Skin of body (tissue), 2 donors: ENCODE data around the gene ELL3. TPM values are rescaled to one million over a fixed set of nuclear protein-coding genes. Genes with fewer than 3 reads are reported as not detected.
A peak's percentile ranks its signal among the peaks of the same experiment; 100 is the strongest.
"Not testable (repeated sequence)": the region's sequence is repeated elsewhere in the genome, so short reads cannot be mapped to it uniquely, and the experiment has no call there.

Experiments used
- DNase-seq: peaks from one replicate; lab custom pipeline; 2025; lab: John Stamatoyannopoulos, UW
- total RNA-seq: library from RNA; depleted of rRNA; stranded (reverse); fragments of >200 nt; gene quantifications from one replicate; pipeline ENCODE4 v1.2.3, GENCODE V29; 2014

Gene ELL3, protein sequence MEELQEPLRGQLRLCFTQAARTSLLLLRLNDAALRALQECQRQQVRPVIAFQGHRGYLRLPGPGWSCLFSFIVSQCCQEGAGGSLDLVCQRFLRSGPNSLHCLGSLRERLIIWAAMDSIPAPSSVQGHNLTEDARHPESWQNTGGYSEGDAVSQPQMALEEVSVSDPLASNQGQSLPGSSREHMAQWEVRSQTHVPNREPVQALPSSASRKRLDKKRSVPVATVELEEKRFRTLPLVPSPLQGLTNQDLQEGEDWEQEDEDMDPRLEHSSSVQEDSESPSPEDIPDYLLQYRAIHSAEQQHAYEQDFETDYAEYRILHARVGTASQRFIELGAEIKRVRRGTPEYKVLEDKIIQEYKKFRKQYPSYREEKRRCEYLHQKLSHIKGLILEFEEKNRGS
- total RNA-seq = 14.2 TPM

DNA sequence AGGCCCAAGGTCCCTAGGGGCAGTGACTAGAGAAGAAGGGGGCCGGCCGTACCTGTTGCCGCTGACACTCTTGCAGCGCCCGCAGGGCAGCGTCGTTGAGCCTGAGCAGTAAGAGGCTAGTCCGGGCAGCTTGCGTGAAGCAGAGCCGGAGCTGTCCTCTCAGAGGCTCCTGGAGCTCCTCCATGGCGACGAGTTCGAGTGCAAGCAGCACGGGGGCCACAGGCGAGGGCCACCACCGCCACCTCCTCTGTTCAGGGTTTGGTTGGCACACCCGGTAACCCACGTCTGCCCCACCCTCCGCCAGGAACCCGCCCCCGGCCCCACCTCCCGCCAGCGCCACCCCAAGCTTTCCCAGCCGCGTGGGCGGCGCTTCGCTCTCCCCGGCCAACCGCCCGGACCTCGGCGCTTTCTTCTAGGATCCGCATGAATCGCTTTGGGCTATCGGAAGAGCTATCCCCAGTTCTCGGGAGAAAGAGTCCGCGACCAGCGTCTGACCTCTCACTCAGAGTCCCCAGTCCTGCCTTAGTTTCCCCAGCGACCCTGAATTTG lies at the start of gene ELL3:
ELL3 (minus strand) TSS at position 249 of the 549 bp plus-strand sequence; CDS start at position 184, 65 bp downstream.
- peak; percentile 66 for DNase-seq

DNA sequence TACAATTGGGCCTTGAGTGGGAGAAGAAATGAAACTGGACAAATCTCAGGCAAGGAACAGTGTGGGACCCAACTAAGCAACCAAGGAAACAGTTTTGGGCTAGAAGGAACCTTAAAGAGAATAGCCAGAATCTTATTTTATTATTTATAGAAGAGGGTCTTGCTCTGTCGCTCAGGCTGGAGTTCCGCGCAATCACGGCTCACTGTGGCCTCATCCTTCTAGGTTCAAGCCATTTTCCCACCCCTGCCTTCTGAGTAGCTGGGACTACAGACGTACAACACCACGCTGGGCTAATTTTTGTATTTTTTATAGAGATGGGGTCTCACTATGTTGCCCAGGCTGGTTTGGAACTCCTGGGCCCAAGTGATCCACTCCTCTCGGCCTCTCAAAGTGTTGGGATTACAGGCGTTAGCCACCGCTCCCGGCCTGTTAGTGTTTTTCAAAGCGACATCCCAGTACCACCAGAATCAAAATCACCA lies 49.3 kb upstream of the ELL3 start:
- DNase-seq = no peak

DNA sequence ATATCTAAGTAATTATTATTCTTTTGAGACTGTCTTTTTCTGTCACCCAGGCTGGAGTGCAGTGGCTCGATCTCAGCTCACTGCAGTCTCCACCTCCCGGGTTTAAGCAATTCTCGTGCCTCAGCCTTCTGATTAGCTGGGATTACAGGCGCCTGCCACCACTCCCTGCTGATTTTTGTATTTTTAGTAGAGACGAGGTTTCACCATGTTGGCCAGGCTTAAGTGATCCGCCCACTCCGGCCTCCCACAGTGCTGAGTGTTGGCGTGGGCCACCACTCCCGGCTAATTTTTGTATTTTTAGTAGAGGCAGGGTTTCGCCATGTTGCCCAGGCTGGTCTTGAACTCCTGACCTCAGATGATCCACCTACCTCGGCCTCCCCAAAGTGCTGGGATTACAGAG lies 48.5 kb upstream of the ELL3 start:
- not testable (repeated sequence) for DNase-seq

DNA sequence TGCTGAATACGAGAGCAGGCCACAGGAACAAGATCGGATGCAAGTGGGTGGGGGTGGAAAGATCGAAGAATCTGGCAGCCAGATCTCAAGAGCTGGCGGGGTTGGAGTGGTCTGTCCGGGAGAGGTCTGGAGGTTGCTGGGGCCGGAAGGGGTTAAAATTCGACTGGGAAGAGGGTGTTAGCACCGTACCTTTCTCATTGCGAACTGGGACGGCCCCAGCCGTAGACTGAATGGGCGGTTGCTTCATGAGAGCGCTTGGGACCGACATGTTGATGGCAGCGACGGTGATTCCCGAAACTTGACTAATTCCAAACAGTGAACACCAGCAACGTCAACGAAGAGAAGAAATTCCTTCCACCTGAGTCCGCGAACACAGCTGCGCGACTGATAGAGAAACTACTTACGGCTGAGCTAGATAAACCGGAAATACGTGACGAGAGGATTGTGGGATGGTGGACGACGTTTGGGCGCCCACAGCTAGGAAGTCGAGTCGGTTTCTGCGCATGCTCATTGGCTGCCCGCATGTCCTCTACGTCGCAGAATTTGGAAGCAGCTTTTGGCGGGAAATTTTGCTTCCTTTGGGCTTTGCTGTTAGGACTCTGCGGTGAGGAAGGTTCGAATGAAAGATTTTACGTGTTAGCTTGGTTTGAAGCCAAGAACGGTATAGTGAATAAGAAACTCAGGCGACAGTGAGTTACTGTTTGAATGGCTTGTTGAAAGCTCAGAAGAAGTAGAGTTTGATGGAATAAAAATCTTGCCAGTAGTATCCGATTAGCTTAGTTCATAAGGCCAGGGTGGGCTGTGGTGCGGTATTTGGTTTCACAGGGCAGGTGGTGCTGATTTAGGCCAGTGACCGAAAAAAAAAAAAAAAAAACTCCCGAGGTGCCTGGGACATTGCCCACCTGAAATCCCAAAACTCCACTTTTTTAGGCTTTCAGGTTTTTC lies 47.8 kb upstream of the ELL3 start, which contains the start of gene MFAP1:
MFAP1 (minus strand) TSS at position 389 of the 945 bp plus-strand sequence; CDS start at position 268, 121 bp downstream.
- peak; percentile 97 for DNase-seq

DNA sequence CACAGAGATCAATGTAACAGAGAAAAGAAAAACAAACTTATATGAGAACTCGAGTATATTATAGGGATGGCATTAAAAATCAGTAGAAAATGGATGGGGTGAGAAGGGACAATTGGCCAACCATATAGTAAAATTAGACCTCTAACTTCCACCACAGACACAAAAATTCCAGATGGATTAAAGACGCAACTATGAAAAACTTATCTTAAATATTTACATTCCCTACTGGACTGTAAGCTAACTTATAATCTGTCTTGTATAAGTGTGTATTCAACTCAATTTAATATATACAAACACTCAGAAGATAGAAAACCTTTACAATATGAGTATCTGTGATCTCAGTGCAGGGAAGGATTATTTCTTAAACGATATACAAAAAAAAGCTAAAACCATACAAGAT lies 44.7 kb upstream of the ELL3 start:
- DNase-seq = no peak

DNA sequence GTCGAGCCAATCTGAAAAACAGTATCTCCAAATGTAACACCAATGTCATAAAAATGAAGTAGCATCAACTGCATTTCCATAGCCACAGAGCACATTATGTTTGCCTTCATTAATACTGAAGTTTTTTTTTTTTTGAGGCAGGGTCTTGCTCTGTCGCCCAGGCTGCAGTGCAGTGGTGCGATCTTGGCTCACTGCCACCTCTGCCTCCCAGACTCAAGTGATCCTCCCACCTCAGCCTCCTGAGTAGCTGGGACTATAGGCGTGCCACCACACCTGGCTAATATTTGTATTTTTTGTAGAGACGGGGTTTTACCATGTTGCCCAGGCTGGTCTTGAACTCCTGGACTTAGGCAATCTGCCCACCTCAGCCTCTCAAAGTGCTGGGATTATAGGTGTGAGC lies 38.3 kb upstream of the ELL3 start:
- DNase-seq = not testable (repeated sequence)

DNA sequence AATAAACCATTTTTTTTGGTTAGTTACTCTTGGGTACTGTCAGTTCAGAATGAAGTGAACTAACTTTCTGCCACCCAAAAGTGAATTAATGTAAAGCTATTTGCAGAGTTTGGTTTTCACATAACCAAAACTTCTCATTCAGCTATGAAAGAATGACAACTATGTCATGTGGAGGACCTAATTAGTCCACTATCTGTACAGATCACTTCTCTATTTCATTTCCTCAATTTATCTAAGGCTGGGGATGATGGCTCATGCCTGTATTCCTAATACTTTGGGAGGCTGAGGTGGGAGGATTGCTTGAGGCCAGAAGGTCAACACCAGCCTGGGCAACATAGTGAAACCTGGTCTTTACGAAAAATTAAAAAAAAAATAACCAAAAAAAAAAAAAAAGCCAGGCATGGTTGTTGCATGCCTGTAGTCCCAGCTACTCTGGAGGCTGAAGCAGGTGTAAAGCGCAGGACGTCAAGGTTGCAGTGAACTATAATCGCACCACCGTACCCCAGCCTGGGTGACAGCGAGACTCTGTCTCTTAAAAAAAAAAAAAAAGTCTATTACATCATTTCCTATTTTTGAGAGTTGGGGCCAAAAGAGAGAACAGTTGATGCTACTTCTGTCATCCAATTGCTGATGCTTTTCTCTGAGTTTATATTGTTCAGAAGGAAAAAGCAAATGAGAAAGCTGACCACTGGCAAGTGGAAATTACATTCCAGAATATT lies 32.4 kb upstream of the ELL3 start:
- DNase-seq = no peak

DNA sequence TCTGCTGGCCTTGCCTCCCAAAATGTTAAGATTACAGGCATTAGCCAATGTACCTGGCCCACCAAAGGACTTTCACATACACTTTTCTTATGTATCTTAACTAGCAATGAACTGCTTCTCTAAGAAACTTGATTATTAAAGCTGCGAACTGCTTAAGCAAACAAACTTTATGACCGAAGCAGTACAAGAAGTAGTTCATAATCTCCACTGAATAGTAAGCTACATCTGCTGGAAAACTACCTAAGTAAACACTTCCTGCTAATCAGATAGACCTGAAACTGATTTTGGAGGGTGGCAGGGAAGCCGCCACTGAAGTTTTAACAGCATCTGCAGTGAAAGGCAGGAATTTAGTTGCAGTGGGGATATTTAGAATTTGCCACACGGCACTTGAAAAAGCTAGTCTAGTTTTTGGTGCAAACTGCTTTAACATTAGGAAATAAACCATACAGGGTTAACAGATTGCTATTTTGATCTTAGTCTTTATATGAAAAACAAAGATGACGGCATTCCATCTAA lies 31.7 kb upstream of the ELL3 start:
- no peak for DNase-seq

DNA sequence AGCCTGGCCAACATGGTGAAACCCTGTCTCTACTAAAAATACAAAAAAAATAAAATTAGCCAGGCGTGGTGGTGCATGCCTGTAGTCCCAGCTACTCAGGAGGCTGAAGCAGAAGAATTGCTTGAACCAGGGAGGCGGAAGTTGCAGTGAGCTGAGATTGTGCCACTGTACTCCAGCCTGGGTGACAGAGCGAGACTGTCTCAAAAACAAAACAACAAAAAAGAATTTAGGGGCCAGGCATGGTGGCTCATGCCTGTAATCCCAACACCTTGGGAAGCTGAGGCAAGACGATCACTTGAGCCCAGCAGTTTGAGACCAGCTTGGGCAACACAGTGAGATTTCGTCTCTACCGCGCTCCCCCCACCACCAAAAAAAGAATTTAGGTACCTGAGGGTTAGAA lies 25.9 kb upstream of the ELL3 start:
- DNase-seq = not testable (repeated sequence)

DNA sequence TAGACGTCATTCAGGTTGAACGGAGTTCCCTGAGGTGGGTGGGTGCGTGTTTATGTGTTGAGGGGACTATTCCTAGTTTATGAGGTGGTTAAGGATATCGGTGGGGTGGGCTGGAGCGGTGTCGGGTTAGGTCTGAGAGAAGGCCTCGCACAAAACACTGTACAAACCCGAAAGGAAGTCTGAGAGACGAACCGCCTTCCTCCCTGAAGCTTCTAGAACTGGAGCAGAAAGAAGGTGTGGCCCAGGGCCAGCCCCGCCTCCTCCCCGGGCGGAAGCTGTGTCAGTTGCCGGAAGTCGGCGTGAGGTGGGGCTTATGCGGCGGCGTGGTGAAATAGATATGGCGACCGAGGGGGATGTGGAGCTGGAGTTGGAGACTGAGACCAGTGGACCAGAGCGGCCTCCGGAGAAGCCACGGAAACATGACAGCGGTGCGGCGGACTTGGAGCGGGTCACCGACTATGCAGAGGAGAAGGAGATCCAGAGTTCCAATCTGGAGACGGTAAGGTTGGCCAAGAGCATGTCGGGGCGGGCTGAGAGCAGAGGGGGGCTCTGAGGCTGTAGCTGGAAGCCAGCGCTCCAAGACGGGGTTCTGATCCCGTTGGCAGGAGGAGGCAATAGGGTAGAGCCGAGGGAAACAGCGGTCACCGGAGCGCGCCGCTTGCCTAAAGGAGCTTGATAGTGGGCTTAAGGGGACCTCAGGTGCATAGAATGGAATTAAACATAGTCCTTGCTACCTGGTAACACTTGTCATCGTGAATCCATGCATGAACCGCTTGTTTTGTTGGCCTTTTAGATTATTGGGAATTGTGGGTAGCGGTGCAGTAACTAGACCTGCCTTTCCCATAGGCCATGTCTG lies 23.7 kb upstream of the ELL3 start, which contains the start of gene HYPK:
HYPK (plus strand) TSS at position 314 of the 856 bp plus-strand sequence; CDS start at position 338, 24 bp downstream.
- DNase-seq = peak; percentile 87

DNA sequence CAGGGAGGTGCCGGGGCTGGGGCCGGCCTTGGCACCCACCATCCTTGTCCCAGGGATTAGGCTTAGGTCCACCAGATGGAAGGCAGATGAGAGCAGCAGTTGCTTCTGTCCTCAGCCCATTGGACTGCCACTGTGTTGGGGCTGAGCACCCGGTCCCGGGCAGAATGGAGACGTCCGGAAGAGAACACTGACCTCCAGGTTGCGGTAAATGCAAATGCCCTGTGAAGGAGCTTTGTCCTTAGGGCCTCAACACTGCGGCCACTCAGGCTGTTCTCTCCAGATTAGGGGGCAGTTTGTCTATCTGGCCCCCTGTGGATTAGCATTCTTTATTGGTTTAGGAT lies 23.1 kb upstream of the ELL3 start, which contains the start of gene SERINC4:
SERINC4 (minus strand) TSS at position 276 of the 341 bp plus-strand sequence; CDS start at position 42, 234 bp downstream.
- no peak for DNase-seq

DNA sequence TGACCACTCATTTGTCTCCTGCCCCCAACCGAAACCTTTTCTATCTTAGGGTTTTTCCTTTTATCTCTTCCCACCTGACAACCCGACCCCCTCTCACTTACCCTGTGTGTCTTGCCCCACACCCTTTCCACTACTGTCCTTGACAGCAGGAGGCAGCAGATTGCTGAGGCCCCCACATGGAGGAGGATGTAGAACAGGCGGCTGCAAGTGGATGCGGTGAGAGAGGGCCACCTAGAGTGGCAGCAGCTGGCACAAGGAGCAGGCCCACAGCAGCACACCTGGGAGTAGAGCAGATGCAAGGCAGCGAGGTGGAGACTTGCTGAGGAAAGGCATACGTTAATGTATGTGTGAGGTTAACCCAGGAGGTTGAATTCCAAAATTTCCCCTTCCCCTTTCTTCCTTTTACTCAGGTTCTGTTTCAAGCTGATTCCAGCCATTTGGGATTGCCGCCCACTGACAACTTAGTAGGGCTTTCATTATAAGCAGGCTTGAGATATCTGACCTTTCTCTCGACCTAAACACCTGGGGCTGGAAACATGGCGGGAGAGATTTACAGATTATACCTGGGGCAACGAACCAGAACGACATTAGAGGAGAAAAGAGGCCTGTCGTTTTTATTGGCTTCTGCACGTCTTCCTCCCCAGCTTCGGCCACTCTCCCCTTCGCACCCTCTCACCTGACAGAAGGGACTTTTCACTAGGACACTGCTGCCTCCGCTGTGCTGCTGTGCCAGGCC lies 22.6 kb upstream of the ELL3 start:
- no peak for DNase-seq

DNA sequence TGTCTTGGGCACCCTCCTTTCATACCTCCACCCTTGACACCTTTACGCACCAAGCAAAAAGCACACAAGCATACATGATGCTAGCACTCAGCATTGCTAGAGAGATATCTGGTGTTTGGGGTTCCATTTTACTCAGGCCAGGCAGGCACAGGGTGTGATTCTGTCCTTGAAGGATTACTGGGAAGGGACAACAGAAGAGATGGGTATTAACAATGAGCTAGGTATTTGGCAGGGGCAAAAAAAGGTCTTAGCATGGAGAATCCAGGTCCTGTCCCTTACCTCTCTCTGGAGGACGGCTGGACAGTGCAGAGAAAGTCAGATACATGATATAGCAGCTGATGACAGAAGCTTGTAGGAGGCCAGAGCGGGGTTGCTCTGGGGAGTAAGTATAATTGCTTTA lies 19.8 kb upstream of the ELL3 start:
- DNase-seq = no peak

DNA sequence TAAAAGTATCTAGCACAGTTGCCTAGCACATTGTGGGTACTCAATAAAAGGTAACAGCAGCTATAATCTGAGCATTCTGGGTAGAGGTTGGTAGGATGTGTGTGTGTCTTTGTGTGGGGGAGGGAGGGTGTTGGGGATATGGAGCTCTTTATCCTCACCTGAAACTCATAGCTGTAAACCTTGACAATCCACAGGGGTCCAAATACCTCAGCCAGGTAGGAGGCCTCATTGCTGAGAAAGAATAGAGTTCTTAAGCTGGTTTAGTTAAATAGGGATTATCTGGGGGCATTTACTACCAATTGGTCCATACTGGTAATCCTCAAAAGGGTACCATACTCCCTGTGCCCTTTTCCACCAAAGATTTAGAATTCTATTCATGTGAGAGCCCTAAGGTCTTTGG lies 19.2 kb upstream of the ELL3 start:
- no peak for DNase-seq

DNA sequence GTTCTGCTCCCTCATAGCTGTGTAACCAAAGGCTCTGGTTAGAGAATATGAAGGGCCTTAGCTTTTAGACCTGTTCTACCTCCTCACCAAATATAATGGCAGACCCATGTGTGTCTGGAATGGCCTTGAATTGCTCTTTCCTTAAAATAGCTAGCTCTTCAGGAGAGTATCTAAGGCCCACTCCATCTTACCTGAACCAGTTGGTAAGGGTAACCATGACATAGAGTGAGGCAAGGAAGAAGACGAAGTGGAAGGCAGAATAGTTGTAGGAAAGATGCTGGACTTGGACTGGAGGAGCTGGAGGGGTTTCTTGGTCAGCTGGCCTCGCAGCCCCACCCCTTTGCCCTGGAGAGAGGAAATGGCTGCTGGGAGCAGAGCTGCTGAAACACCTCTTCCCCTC lies 18.4 kb upstream of the ELL3 start:
- DNase-seq = no peak

DNA sequence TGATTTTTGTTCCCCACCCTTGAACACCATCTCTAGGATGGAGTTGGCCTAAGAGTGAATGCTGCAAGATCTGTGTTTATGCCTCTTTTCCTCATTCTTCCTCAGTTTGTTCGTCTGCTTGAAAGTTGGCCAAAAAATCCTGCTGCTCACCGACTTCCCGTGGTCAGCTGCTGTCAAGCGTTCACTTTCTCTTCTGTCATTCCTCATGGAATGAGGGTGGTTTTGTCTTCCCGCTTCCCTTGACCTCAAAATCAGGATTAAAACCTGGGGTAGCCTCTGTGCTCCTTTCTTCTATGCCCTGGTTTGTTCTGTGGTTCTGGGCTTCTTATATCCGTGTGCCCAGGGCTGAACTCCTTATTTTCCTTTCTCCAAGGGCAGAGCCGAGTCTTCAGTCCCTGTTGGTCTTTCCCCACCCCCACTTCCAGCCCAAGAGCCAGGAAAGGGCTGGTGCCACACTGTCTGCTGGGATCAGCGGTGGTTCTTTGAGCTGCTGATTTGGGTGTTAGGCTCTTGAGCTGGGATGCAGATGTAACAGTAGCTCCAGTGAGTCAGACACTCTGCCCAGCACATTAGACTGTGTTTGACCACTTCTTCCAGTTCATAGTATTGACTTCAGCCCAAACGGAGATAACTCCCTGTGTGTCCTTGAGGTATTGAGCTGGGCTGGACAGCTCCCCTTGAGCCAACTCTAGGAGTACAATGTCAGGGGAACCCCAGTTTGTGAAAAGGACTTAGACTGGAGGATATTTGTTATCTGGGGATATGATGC lies 17.7 kb upstream of the ELL3 start:
- no peak for DNase-seq

DNA sequence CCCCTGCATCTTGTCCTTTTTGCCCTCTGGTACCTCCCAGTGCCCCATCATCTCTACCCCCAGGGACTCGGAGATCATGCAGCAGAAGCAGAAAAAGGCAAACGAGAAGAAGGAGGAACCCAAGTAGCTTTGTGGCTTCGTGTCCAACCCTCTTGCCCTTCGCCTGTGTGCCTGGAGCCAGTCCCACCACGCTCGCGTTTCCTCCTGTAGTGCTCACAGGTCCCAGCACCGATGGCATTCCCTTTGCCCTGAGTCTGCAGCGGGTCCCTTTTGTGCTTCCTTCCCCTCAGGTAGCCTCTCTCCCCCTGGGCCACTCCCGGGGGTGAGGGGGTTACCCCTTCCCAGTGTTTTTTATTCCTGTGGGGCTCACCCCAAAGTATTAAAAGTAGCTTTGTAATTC lies 16.9 kb upstream of the ELL3 start:
- DNase-seq = no peak
